HepG2 (cell line): ENCODE data around the gene MAPK11. TPM values are rescaled to one million over a fixed set of nuclear protein-coding genes. Genes with fewer than 3 reads are reported as not detected.

ENCODE experiments used
- ATF5 ChIP-seq: sonication (generic); formaldehyde crosslinking; IDR thresholded peaks from 2 replicates; pipeline ENCODE4 v1.4.0; 2020; ENCODE audit warnings: mild to moderate bottlenecking, low read depth, missing genetic modification reagents
- DZIP1 ChIP-seq: sonication (generic); formaldehyde crosslinking; IDR thresholded peaks from 2 replicates; pipeline ENCODE4 v1.5.0; 2020; ENCODE audit warnings: mild to moderate bottlenecking, missing genetic modification reagents
- MEIS2 ChIP-seq: sonication (generic); formaldehyde crosslinking; IDR thresholded peaks from 2 replicates; pipeline ENCODE4 v1.9.0; 2021; ENCODE audit warnings: mild to moderate bottlenecking, missing genetic modification reagents
- SNAPC4 ChIP-seq: sonication (generic); formaldehyde crosslinking; IDR thresholded peaks from 2 replicates; pipeline ENCODE4 v1.4.0; 2020; ENCODE audit warnings: mild to moderate bottlenecking, missing genetic modification reagents
- SRF ChIP-seq: IDR thresholded peaks from 2 replicates; pipeline ENCODE4 v1.6.1; 2011; ENCODE audit warnings: mild to moderate bottlenecking, low read depth, low read length, moderate library complexity
- THAP9 ChIP-seq: sonication (generic); formaldehyde crosslinking; IDR thresholded peaks from 2 replicates; pipeline ENCODE4; 2020; ENCODE audit warnings: missing genetic modification reagents, mild to moderate bottlenecking, borderline replicate concordance
- WIZ ChIP-seq: sonication (generic); formaldehyde crosslinking; IDR thresholded peaks from 2 replicates; pipeline ENCODE4 v1.5.1; 2020; ENCODE audit warnings: mild to moderate bottlenecking, missing genetic modification reagents
- ZBTB4 ChIP-seq: sonication (generic); formaldehyde crosslinking; IDR thresholded peaks from 2 replicates; pipeline ENCODE4 v1.4.0; 2020; ENCODE audit warnings: missing genetic modification reagents, mild to moderate bottlenecking, borderline replicate concordance
- ZNF800 ChIP-seq: sonication (generic); formaldehyde crosslinking; IDR thresholded peaks from 2 replicates; pipeline ENCODE4 v1.4.0; 2020; ENCODE audit warnings: missing genetic modification reagents
- polyA plus RNA-seq, 8 experiments: library from polyadenylated mRNA; depleted of rRNA in 3 of 8; stranded (reverse) in 7 of 8; unstranded in 1 of 8; fragments of >200 nt; fragmentation: Illumina TruSeq in 4 of 8; extraction: Trizol in 4 of 8; gene quantifications; 2 replicates each; pipeline versions ENCODE4 v1.2.1 to v1.2.3, GENCODE V29; 2011 to 2016; ENCODE audit warnings: low read depth in 4 of 8, missing spikeins in 1 of 8, mixed read lengths in 1 of 8; ENCODE audit not compliant: insufficient read depth in 1 of 8
- total RNA-seq, 5 experiments: library from RNA; depleted of rRNA; stranded (reverse); fragments of >200 nt; fragmentation: Illumina TruSeq; extraction: Trizol; gene quantifications; 2 replicates each; pipeline ENCODE4 v1.2.3, GENCODE V29; 2016; ENCODE audit warnings: low read depth in 1 of 5

The MAPK11 gene
- total and polyA plus RNA-seq, 2 of the 13 experiments (the other 11 are each of a cell fraction or from before 2014, with no cell fraction given): 0.15 to 0.17 TPM

- TF ChIP-seq SNAPC4 (CRISPR knock-in tag) (no peak), ZBTB4 (CRISPR knock-in tag) (no peak), MEIS2 (CRISPR knock-in tag) (no peak), WIZ (no peak), ZNF800 (peak; percentile 96), ATF5 (CRISPR knock-in tag) (no peak), DZIP1 (CRISPR knock-in tag) (peak; percentile 97), THAP9 (CRISPR knock-in tag) (no peak), SRF (no peak)
These were observed 19.4 kb downstream of the MAPK11 start, which contains the start of gene HDAC10 (continued) for GRCh38 chr22:50250555-50251476.
